VCaP (cell line): Measurements from ENCODE around the gene CYP2D6.
"Not testable (repeated sequence)": the region's sequence is repeated elsewhere in the genome, so short reads cannot be mapped to it uniquely, and the experiment has no call there.

Source experiments
- H3K27ac ChIP-seq: fragments of 450-650 bp; 2 replicates; pipeline ENCODE4 v1.5.1; 2017
- CTCF ChIP-seq: fragments of 450-650 bp; conservative IDR thresholded peaks from 2 replicates; pipeline ENCODE4 v1.5.1; 2017; ENCODE audit warnings: mild to moderate bottlenecking, moderate library complexity

Gene CYP2D6

GRCh38 chr22:42145175-42145574, 14.6 kb upstream of the CYP2D6 start:
- no peak overlapping the region for H3K27ac ChIP-seq
- no peak for TF ChIP-seq CTCF

GRCh38 chr22:42143859-42144822, 13.5 kb upstream of the CYP2D6 start:
- not testable (repeated sequence) for H3K27ac ChIP-seq

- no peak for TF ChIP-seq CTCF
- H3K27ac ChIP-seq, result no peak overlapping the region
Observed at GRCh38 chr22:42142771-42143461, 12.3 kb upstream of the CYP2D6 start.

- not testable (repeated sequence) for H3K27ac ChIP-seq
Observed at GRCh38 chr22:42141307-42142057, 10.9 kb upstream of the CYP2D6 start.

GRCh38 chr22:42140153-42140552, 9.5 kb upstream of the CYP2D6 start:
- not testable (repeated sequence) for H3K27ac ChIP-seq

GRCh38 chr22:42139508-42139907, 8.9 kb upstream of the CYP2D6 start:
- H3K27ac ChIP-seq, result not testable (repeated sequence)

- H3K27ac ChIP-seq, result no peak overlapping the region
- no peak for TF ChIP-seq CTCF
Observed at GRCh38 chr22:42138972-42139371, 8.4 kb upstream of the CYP2D6 start.

GRCh38 chr22:42138122-42138770, 7.6 kb upstream of the CYP2D6 start:
- no peak for TF ChIP-seq CTCF
- no peak overlapping the region for H3K27ac ChIP-seq

GRCh38 chr22:42135688-42136087, 5.1 kb upstream of the CYP2D6 start:
- H3K27ac ChIP-seq, result not testable (repeated sequence)
